Measurements from ENCODE around the gene AP2B1. TPM values are rescaled to one million over a fixed set of nuclear protein-coding genes. Genes with fewer than 3 reads are reported as not detected.

Gene AP2B1
- total RNA-seq, 1 experiment from 2014 or later = 198 TPM

DNA sequence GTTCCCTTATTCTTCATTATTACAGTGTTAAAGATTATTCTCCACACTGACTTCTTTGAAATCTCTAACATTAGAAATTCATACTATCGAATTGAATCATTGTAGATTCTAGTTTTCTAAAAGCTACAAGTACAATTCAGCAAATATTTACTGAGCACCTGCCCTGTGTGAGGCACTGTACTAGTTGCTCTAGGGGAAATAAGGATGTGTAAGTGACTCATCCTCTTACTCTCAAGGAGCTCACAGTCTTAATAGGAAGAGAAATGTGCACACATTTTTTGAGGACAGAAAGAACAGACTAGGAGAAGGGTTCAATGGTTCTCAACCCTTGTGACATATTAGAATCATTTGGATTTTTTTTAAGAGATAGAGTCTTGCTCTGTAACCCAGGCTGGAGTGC, 42.0 kb upstream of the AP2B1 start:
- Histone ChIP-seq H3K27ac (ENCODE audit: low read depth, low read length) (no peak overlapping the region), H3K4me1 (ENCODE audit: control insufficient read depth in 1 of 2, insufficient read depth in 2 of 2, low read length in 2 of 2) (no peaks in the 10 kb centered on the region), H3K27me3 (ENCODE audit: insufficient read depth, low read length) (peaks cover 37% of the 10 kb centered on the region; the same call in 1 of the 2 replicates), H3K9me2 (ENCODE audit: insufficient read depth) (no peaks in the 10 kb centered on the region), H3K36me3 (ENCODE audit: control insufficient read depth in 1 of 2, insufficient read depth in 2 of 2, low read length in 2 of 2) (no peaks in the 10 kb centered on the region), H3K4me3 (replicated peaks in 1 of 2; ENCODE audit: low read depth in 1 of 2, low read length in 2 of 2) (no peak overlapping the region), H4K20me1 (ENCODE audit: insufficient read depth) (no peaks in the 10 kb centered on the region), H2AFZ (ENCODE audit: low read depth, low read length, poor library complexity, severe bottlenecking) (no peak overlapping the region), H3K9ac (ENCODE audit: low read length) (no peak overlapping the region), H3K4me2 (ENCODE audit: low read length) (no peak overlapping the region), H3K9me3 (ENCODE audit: control insufficient read depth in 1 of 2, insufficient read depth in 1 of 2, low read depth in 1 of 2, low read length in 2 of 2) (no peaks in the 10 kb centered on the region), H3K79me2 (ENCODE audit: insufficient read depth, low read length) (no peaks in the 10 kb centered on the region)
- BruUV-seq (replicated peaks) = no TSS peak
- ATAC-seq (no peak), DNase-seq (ENCODE audit: low read depth, low spot score) (no peak)
- CTCF ChIA-PET = no interaction called here
- intact Hi-C loops (cut with micrococcal nuclease) = no loop called here
- TF ChIP-seq MAX (IDR thresholded peaks at IDR 0.05) = no peak
- no peak for TF ChIP-seq SIN3A (IDR thresholded peaks at IDR 0.05; ENCODE audit: low read depth)
- TF ChIP-seq, protein P1, sequence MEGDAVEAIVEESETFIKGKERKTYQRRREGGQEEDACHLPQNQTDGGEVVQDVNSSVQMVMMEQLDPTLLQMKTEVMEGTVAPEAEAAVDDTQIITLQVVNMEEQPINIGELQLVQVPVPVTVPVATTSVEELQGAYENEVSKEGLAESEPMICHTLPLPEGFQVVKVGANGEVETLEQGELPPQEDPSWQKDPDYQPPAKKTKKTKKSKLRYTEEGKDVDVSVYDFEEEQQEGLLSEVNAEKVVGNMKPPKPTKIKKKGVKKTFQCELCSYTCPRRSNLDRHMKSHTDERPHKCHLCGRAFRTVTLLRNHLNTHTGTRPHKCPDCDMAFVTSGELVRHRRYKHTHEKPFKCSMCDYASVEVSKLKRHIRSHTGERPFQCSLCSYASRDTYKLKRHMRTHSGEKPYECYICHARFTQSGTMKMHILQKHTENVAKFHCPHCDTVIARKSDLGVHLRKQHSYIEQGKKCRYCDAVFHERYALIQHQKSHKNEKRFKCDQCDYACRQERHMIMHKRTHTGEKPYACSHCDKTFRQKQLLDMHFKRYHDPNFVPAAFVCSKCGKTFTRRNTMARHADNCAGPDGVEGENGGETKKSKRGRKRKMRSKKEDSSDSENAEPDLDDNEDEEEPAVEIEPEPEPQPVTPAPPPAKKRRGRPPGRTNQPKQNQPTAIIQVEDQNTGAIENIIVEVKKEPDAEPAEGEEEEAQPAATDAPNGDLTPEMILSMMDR (IDR thresholded peaks at IDR 0.05 in 2 of 3, conservative IDR thresholded peaks at IDR 0.05 in 1 of 3; ENCODE audit: borderline replicate concordance in 1 of 3, insufficient read depth in 1 of 3, low read depth in 2 of 3, low read length in 2 of 3) = no peak
- TF ChIP-seq JUND (IDR thresholded peaks at IDR 0.05) = no peak
- TF ChIP-seq CBX3 (IDR thresholded peaks at IDR 0.05; ENCODE audit: low read depth) = no peak
- TF ChIP-seq REST (IDR thresholded peaks at IDR 0.05; ENCODE audit: low read depth) = no peak
- TF ChIP-seq SRF (IDR thresholded peaks at IDR 0.05; ENCODE audit: low read depth) = no peak
- no peak for TF ChIP-seq EZH2 (IDR thresholded peaks at IDR 0.05)
- no peak for TF ChIP-seq ELF1 (IDR thresholded peaks at IDR 0.05; ENCODE audit: borderline replicate concordance, low read depth)
- no peak for TF ChIP-seq EGR1 (IDR thresholded peaks at IDR 0.05; ENCODE audit: low read depth)
- no peak for TF ChIP-seq SP1 (IDR thresholded peaks at IDR 0.05; ENCODE audit: low read depth)
- no peak for TF ChIP-seq POLR2A (IDR thresholded peaks at IDR 0.05; ENCODE audit: borderline replicate concordance, extremely low read depth, insufficient read depth, insufficient read length)
- RAD21 ChIA-PET (ENCODE audit: low non-redundant PET in 1 of 2, low total read pairs in 2 of 2, uncharacterized antibody in 2 of 2, unreplicated experiment in 2 of 2) = no interaction called here
- POLR2A ChIA-PET = no interaction called here
